SU-DHL-6 (cell line): ENCODE data around the gene ZNF844.

Source experiments
- H2AFZ ChIP-seq: fragments of 200-600 bp; sonication (generic); 2 replicates; pipeline ENCODE4 v1.6.1; 2014; ENCODE audit warnings: low read depth, mild to moderate bottlenecking, moderate library complexity, mixed read lengths, antibody characterized with exemption, low read length; ENCODE audit not compliant: severe bottlenecking
- H3F3A ChIP-seq: fragments of 200-600 bp; shearing (Covaris generic); 2 replicates; pipeline ENCODE4 v1.6.0; 2016; ENCODE audit warnings: antibody characterized with exemption, mild to moderate bottlenecking; ENCODE audit not compliant: insufficient read depth
- H3K27ac ChIP-seq: fragments of 200-600 bp; sonication (generic); 2 replicates; pipeline ENCODE4 v1.5.1; 2016; ENCODE audit warnings: low read depth, mild to moderate bottlenecking, low read length, moderate library complexity, mixed read lengths
- H3K27me3 ChIP-seq: fragments of 200-600 bp; sonication (generic), shearing (Covaris generic); 2 replicates; pipeline ENCODE4 v1.6.0; 2014; ENCODE audit warnings: mild to moderate bottlenecking, low read length
- H3K36me3 ChIP-seq: fragments of 200-600 bp; sonication (generic); 2 replicates; pipeline ENCODE4 v1.6.1; 2014; ENCODE audit warnings: mild to moderate bottlenecking, low read length, mixed read lengths
- H3K4me2 ChIP-seq: fragments of 300-600, 200-600 bp; shearing (Covaris generic), sonication (generic); 2 replicates; pipeline ENCODE4 v1.6.0; 2014; ENCODE audit warnings: low read length, low read depth, mild to moderate bottlenecking; ENCODE audit not compliant: poor library complexity, severe bottlenecking
- H3K4me3 ChIP-seq: fragments of 200-600 bp; sonication (generic); 2 replicates; pipeline ENCODE4 v1.5.1; 2014; ENCODE audit warnings: antibody characterized with exemption, low read length, mild to moderate bottlenecking, mixed read lengths; ENCODE audit not compliant: insufficient read depth, poor library complexity, severe bottlenecking
- H3K79me2 ChIP-seq: fragments of 200-600 bp; sonication (generic); 2 replicates; pipeline ENCODE4 v1.6.1; 2014; ENCODE audit warnings: mild to moderate bottlenecking, low read length, moderate library complexity; ENCODE audit not compliant: insufficient read depth
- H3K9ac ChIP-seq: fragments of 200-600 bp; sonication (generic); 2 replicates; pipeline ENCODE4 v1.7.0; 2014; ENCODE audit warnings: mild to moderate bottlenecking, low read length
- H3K9me2 ChIP-seq: fragments of 200-600 bp; sonication (generic); replicated peaks from 2 replicates; pipeline ENCODE4 v1.6.1; 2014; ENCODE audit warnings: low read length; ENCODE audit not compliant: insufficient read depth
- H3K9me3 ChIP-seq: fragments of 200-600 bp; sonication (generic); 2 replicates; pipeline ENCODE4 v1.6.1; 2014; ENCODE audit warnings: low read length, mixed read lengths; ENCODE audit not compliant: insufficient read depth
- H4K20me1 ChIP-seq: fragments of 200-600 bp; sonication (generic); 2 replicates; pipeline ENCODE4 v1.6.1; 2014; ENCODE audit warnings: low read depth, mild to moderate bottlenecking, antibody characterized with exemption, low read length, moderate library complexity, mixed read lengths
- CTCF ChIP-seq: fragments of 200-600 bp; sonication (generic); IDR thresholded peaks from one replicate; pipeline ENCODE4 v1.5.1; 2017; ENCODE audit warnings: antibody characterized with exemption, mild to moderate bottlenecking, low read length, moderate library complexity; ENCODE audit not compliant: insufficient read depth, poor library complexity, severe bottlenecking
- EZH2phosphoT487 ChIP-seq: fragments of 200-600 bp; sonication (generic), shearing (Covaris generic); conservative IDR thresholded peaks from 2 replicates; pipeline ENCODE4 v1.6.1; 2018; ENCODE audit warnings: mild to moderate bottlenecking, antibody characterized with exemption, low read length, moderate library complexity, mixed read lengths

ZNF844 gene

DNA sequence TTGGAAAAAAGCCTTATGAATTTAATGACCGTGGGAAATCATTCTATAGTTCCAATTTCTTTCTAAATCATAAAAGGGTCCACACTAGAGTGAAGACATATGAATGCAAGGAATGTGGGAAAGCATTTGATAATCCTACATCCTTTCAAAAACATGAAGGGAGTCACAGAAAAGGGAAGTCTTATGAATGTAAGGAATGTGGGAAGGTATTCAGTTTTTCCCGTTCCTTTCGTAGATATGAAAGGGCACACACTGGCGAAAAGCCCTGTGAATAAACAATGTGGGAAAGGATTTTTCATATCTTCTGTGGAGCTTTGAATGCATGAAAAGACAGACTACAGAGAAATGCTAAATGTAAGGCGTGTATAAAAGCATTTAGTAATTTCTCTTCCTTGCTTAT lies 48.6 kb downstream of the ZNF844 start:
- Histone ChIP-seq H3F3A (no peaks in the 10 kb centered on the region), H3K36me3 (no peaks in the 10 kb centered on the region), H3K9me2 (no peaks in the 10 kb centered on the region), H3K4me2 (no peak overlapping the region), H3K9me3 (no peaks in the 10 kb centered on the region), H3K9ac (no peak overlapping the region), H4K20me1 (no peaks in the 10 kb centered on the region), H3K27me3 (no peaks in the 10 kb centered on the region), H3K4me3 (no peak overlapping the region), H3K27ac (no peak overlapping the region), H2AFZ (no peak overlapping the region), H3K79me2 (no peaks in the 10 kb centered on the region)
- TF ChIP-seq CTCF: no peak
- TF ChIP-seq EZH2phosphoT487: no peak

DNA sequence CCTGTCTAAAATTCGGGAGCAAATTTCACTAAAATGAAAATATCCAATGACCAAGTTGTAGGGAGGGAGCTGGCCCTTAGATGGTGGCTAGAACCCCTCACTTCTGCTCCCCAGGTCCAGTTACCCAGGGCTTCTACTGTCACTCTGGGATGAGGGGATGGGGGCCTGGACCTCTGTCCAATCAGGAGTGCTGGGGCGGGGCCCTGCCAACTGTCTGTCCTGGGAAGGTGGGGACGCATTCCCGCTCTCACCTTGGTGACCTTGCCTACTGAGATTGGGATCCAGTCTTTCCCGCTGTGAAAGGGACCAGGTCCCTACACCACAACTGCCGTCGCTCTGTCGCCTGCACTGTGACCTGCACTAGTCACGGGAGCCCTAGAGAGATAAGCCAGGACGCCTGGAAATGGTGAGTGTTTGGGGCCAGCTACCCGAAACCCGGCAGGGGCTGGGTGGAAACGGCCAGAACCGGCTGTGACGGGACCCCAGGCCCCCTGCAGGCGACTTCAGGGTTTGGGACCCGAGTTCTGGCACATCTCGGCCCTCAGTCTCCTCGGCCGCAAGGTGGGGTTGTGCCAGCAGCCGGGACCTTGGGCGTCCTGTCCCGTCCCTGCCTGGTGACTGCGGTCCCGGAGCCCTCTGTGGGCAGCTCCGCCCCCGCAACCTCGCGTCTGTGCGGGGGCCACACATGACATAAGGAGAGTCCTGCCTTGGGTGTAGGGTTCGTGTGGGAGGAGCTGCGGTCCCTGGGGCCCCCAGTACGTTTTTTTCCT lies 52.9 kb downstream of the ZNF844 start:
- no peaks in the 10 kb centered on the region for H3K9me2 ChIP-seq
- H3K4me3 ChIP-seq: no peak overlapping the region
- H3K27me3 ChIP-seq: no peaks in the 10 kb centered on the region
- no peaks in the 10 kb centered on the region for H3K36me3 ChIP-seq
- H3K9ac ChIP-seq: no peak overlapping the region
- H3K9me3 ChIP-seq: no peaks in the 10 kb centered on the region
- H3K79me2 ChIP-seq: no peaks in the 10 kb centered on the region
- H4K20me1 ChIP-seq: no peaks in the 10 kb centered on the region
- no peaks in the 10 kb centered on the region for H3F3A ChIP-seq
- no peak for TF ChIP-seq EZH2phosphoT487
- no peak for TF ChIP-seq CTCF
- no peak overlapping the region for H3K27ac ChIP-seq
- no peak overlapping the region for H3K4me2 ChIP-seq
- H2AFZ ChIP-seq: no peak overlapping the region

DNA sequence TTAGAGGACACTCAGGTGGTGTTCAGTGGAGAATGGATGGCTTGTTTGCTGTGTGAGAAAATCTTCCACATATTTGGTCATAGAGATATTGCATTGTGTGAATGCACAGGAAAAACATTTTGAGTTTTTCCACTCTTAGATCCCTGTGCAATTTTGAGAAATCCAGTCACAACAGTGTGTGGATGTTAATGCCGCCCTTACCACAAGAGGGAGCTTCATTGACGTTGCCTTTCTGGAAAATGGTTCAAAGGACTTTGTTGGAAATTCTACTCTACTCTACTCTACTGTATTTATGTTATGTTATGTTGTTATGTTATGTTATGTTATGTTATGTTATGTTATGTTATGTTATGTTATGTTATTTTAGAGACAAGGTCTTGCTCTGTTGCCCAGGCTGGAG lies 62.2 kb downstream of the ZNF844 start:
- Histone ChIP-seq H3K36me3 (no peaks in the 10 kb centered on the region), H3K27me3 (no peaks in the 10 kb centered on the region), H2AFZ (no peak overlapping the region), H3F3A (no peaks in the 10 kb centered on the region), H3K4me3 (no peak overlapping the region), H3K79me2 (no peaks in the 10 kb centered on the region), H3K9me3 (peaks cover under 1% of the 10 kb centered on the region; the same call in 1 of the 2 replicates), H3K27ac (no peak overlapping the region), H3K4me2 (no peak overlapping the region), H4K20me1 (no peaks in the 10 kb centered on the region), H3K9me2 (no peaks in the 10 kb centered on the region), H3K9ac (no peak overlapping the region)
- TF ChIP-seq CTCF (peak; percentile 51), EZH2phosphoT487 (no peak)
